H1 (cell line): ENCODE data around the gene NTNG2. TPM values are rescaled to one million over a fixed set of nuclear protein-coding genes. Genes with fewer than 3 reads are reported as not detected.

Experiments used
- ASH2L ChIP-seq: fragments of 200-600, 300-600 bp; sonication (generic); IDR thresholded peaks from one replicate; pipeline ENCODE4 v1.7.1; 2017; ENCODE audit warnings: low read length
- ATF2 ChIP-seq: IDR thresholded peaks from 2 replicates; pipeline ENCODE4 v1.6.1; 2012; ENCODE audit warnings: low read length, inconsistent platforms
- BRCA1 ChIP-seq: IDR thresholded peaks from 2 replicates; pipeline ENCODE4 v1.6.1; 2012; ENCODE audit warnings: low read depth, low read length, improper control_type of control experiment
- CREB1 ChIP-seq: IDR thresholded peaks from 2 replicates; pipeline ENCODE4 v1.6.1; 2012; ENCODE audit warnings: inconsistent platforms
- CTBP2 ChIP-seq: IDR thresholded peaks from 2 replicates; pipeline ENCODE4 v1.7.0; 2011; ENCODE audit warnings: borderline replicate concordance, mild to moderate bottlenecking, moderate library complexity, mixed read lengths, low read length; ENCODE audit not compliant: insufficient read depth, insufficient read length
- E2F6 ChIP-seq: IDR thresholded peaks from 2 replicates; pipeline ENCODE4 v1.6.1; 2012; ENCODE audit warnings: inconsistent platforms
- EGR1 ChIP-seq: IDR thresholded peaks from 2 replicates; pipeline ENCODE4 v1.6.1; 2011; ENCODE audit warnings: low read depth, low read length, borderline replicate concordance
- EP300 ChIP-seq, 2 experiments: IDR thresholded peaks; 1 replicate in 1 of 2; 2 replicates in 1 of 2; pipeline ENCODE4 v1.6.1; 2011 to 2012; ENCODE audit warnings: low read depth in 2 of 2, low read length in 2 of 2, mild to moderate bottlenecking in 2 of 2, borderline replicate concordance in 1 of 2, inconsistent platforms in 1 of 2, moderate library complexity in 1 of 2
- GTF2F1 ChIP-seq: IDR thresholded peaks from 2 replicates; pipeline ENCODE4 v1.6.1; 2012; ENCODE audit warnings: low read depth, low read length, improper control_type of control experiment, borderline replicate concordance
- HDAC2 ChIP-seq, 2 experiments: fragments of 300-600 bp in 1 of 2; sonication (generic) in 1 of 2; IDR thresholded peaks; 2 replicates each; pipeline ENCODE4 v1.6.1; 2011 to 2012; ENCODE audit warnings: low read depth in 2 of 2, low read length in 2 of 2, mild to moderate bottlenecking in 2 of 2, moderate library complexity in 2 of 2, borderline replicate concordance in 1 of 2, inconsistent platforms in 1 of 2
- HDAC6 ChIP-seq: IDR thresholded peaks from one replicate; pipeline ENCODE4 v1.7.1; 2012; ENCODE audit warnings: low read depth, mild to moderate bottlenecking, inconsistent platforms, low read length, moderate library complexity
- JUND ChIP-seq: IDR thresholded peaks from 2 replicates; pipeline ENCODE4 v1.6.1; 2011; ENCODE audit warnings: mild to moderate bottlenecking, improper control_type of control experiment, low read length
- KDM1A ChIP-seq: fragments of 200-600, 300-600 bp; sonication (generic); IDR thresholded peaks from 2 replicates; pipeline ENCODE4 v1.7.1; 2016; ENCODE audit warnings: mild to moderate bottlenecking, low read length, borderline replicate concordance
- MAFK ChIP-seq: IDR thresholded peaks from 2 replicates; pipeline ENCODE4 v1.6.1; 2012; ENCODE audit warnings: low read depth, mild to moderate bottlenecking, improper control_type of control experiment, low read length
- POLR2AphosphoS5 ChIP-seq: IDR thresholded peaks from 2 replicates; pipeline ENCODE4 v1.6.1; 2011; ENCODE audit warnings: low read depth, low read length
- POU5F1 ChIP-seq: IDR thresholded peaks from 2 replicates; pipeline ENCODE4 v1.6.1; 2011; ENCODE audit warnings: low read depth, mild to moderate bottlenecking, low read length, moderate library complexity
- RAD21 ChIP-seq, 2 experiments: IDR thresholded peaks in 1 of 2; conservative IDR thresholded peaks in 1 of 2; 2 replicates each; pipeline ENCODE4 v1.6.1; 2011; ENCODE audit warnings: low read depth in 2 of 2, low read length in 2 of 2, improper control_type of control experiment in 1 of 2, inconsistent platforms in 1 of 2, mild to moderate bottlenecking in 1 of 2, moderate library complexity in 1 of 2
- RBBP5 ChIP-seq: IDR thresholded peaks from 2 replicates; pipeline ENCODE4 v1.7.1; 2012; ENCODE audit warnings: low read depth, mild to moderate bottlenecking, inconsistent platforms, low read length, moderate library complexity, borderline replicate concordance
- SAP30 ChIP-seq: fragments of 300-600 bp; sonication (generic); IDR thresholded peaks from 2 replicates; pipeline ENCODE4 v1.7.1; 2012; ENCODE audit warnings: low read length, moderate library complexity, mild to moderate bottlenecking, inconsistent platforms; ENCODE audit not compliant: insufficient read depth, insufficient replicate concordance
- SIN3A ChIP-seq, 2 experiments: IDR thresholded peaks in 1 of 2; conservative IDR thresholded peaks in 1 of 2; 2 replicates each; pipeline ENCODE4 v1.6.1; 2011 to 2012; ENCODE audit warnings: low read length in 2 of 2, improper control_type of control experiment in 1 of 2, low read depth in 1 of 2, mild to moderate bottlenecking in 1 of 2
- SP1 ChIP-seq: IDR thresholded peaks from 2 replicates; pipeline ENCODE4 v1.6.1; 2011; ENCODE audit warnings: low read depth, low read length
- TBP ChIP-seq: IDR thresholded peaks from 2 replicates; pipeline ENCODE4 v1.6.1; 2011; ENCODE audit warnings: low read depth, low read length, improper control_type of control experiment
- polyA plus RNA-seq, 7 experiments: library from polyadenylated mRNA; depleted of rRNA in 3 of 7; stranded (reverse) in 5 of 7; unstranded in 2 of 7; fragments of >200 nt in 5 of 7; fragments of 200-250 nt in 2 of 7; gene quantifications; 1 replicate in 5 of 7; 2 replicates in 1 of 7; 4 replicates in 1 of 7; pipeline versions ENCODE4 v1.2.1 to v1.2.3, GENCODE V29; 2011 to 2013; ENCODE audit warnings: missing spikeins in 2 of 7, mixed read lengths in 2 of 7
- total RNA-seq: library from RNA; stranded (reverse); fragmentation: NEBNext Ultra II Directional; extraction: Animal tissue kit (Norgen Biotek cat#: 25700); gene quantifications from 2 replicates; pipeline ENCODE4 v1.2.1, GENCODE V29; 2021

NTNG2 gene
- total and polyA plus RNA-seq, 2 of the 8 experiments (the other 6 are each of a cell fraction or from before 2014, with no cell fraction given): 1.4 to 1.5 TPM

- TF ChIP-seq SAP30 (no peak), SP1 (no peak), JUND (no peak), SIN3A (conservative IDR thresholded peaks at IDR 0.05 in 1 of 2, IDR thresholded peaks at IDR 0.05 in 1 of 2; ENCODE audit: low read depth in 1 of 2, low read length in 2 of 2) (no peak), RBBP5 (no peak), GTF2F1 (no peak), E2F6 (no peak), MAFK (no peak), BRCA1 (no peak), CREB1 (peak; percentile 58; the same call in 1 of the 2 replicates), CTBP2 (no peak), EP300 (IDR thresholded peaks at IDR 0.05; ENCODE audit: borderline replicate concordance in 1 of 2, low read depth in 2 of 2, low read length in 2 of 2) (no peak), EGR1 (0 out of 2 replicates have a peak, but pooled peaks have one; percentile 17), ATF2 (no peak), POLR2AphosphoS5 (no peak), RAD21 (IDR thresholded peaks at IDR 0.05 in 1 of 2, conservative IDR thresholded peaks at IDR 0.05 in 1 of 2; ENCODE audit: low read depth in 2 of 2, low read length in 2 of 2) (peak; percentile 67 to 83), POU5F1 (no peak), HDAC2 (IDR thresholded peaks at IDR 0.05; ENCODE audit: borderline replicate concordance in 1 of 2, low read depth in 2 of 2, low read length in 2 of 2) (0 out of 4 replicates have a peak, but pooled peaks of 1 of the 2 experiments have one; percentile 30), ASH2L (no peak), HDAC6 (no peak), KDM1A (no peak), TBP (no peak)
Measured at GRCh38 chr9:132166599-132166998, 4.7 kb downstream of the NTNG2 start (continued).
